ENCODE results near the gene OTUB1. TPM values are rescaled to one million over a fixed set of nuclear protein-coding genes. Genes with fewer than 3 reads are reported as not detected.
A peak's percentile ranks its signal among the peaks of the same experiment; 100 is the strongest.

OTUB1 gene
- polyA plus RNA-seq, 5 donors = 72.3 to 105 (median 81.2) TPM

DNA sequence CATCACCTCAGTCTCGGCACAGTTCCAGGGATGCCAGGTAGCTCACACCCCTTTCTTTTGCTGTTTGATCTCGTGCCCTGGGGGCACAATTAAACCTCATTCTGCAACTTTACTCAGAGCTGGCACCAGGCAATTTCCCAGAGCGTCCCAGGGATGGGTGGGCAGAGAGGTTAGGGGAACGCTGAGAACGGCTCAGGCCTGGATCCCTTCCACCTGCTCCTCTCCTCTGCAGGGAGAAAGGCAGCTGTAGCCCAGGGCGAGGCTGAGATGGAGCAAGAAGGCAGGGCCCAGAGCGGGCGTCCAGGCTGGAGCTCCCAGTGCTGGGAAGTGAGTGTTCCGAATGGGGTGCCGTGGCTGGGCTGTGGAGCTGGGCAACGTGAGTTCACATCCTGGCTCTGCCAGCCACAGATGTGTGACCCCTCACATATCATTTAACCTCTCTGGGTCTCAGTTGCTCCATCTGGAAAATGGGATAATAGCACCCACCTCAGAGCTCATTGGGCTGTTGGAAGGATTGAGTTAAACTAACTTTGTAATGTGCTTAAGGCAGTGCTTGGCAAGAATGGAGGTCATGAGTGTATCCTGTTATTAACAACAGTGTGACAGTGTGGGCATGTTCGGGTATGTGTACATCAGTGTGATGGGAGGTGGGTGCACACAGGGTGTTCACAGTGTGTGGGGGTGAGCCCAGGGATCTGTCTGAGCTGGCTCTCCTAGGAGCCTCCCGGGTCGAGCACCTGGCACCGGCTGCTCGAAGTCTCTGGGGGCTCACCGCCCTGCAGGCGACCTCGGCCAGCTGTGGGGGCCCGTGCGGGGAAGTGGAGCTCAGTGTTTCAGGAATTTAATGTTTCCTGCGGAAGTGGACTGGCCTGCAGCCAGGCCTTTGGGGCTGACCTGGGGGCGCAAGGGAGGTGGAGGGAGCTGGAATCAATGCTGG, 15.5 kb downstream of the OTUB1 start:
- peak in 1 of 2 donors; percentile 52 for DNase-seq

DNA sequence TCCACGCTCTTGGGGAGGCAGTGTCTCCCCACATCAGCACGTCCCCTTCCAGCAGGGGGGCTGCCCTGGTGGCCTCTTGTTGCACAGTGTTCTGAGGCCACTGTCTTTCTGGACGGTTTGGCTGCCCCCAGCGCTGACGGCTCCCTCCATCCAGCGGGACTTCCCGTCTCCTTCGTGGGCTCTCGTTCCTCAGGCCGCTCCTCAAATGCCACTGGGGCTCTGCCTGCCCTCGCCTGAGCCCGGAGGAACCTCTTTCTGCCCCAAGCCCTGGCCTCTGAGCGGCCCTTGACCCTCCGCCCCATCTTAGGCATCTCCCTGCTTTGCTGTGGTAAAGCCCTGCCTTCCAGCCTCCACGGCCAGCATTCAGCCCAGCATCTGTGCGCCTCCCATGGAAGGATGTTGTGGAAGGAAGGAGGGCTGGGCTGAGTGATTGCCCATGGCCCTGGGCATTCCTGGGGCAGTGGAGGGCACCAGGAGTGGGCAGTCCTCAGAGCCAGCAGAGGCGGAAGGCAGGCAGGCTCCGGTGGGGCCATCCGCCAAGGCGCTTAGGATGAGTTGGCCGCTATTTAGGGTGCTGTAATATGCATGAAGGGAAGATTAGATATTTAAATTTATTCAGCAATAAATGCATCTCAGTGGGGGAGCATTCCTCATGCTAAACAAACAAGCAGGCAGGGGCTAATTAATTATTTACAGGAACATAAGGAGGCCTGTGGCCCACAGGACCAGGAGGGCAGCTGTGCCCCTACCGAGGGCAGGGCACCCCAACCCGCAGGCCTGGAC, 17.8 kb downstream of the OTUB1 start:
- no peak for DNase-seq

DNA sequence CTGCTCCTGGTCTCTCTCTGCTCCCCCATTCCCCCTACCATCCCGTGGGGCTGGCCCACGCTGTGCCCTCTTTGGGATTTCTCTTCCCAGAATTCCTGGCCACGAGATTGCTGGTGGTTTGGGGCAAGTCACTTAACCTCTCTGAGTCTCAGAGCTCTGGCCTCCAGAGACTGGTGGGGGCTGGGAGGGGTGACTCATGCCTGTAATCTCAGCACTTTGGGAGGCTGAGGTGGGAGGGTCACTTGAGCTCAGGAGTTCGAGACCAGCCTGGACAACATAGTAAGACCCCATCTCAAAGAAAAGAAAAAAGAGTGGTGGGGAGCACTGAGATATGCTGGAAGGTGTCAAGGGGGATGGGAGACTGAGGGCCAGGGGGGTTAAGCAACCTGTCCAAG, 18.3 kb downstream of the OTUB1 start:
- no peak for DNase-seq

DNA sequence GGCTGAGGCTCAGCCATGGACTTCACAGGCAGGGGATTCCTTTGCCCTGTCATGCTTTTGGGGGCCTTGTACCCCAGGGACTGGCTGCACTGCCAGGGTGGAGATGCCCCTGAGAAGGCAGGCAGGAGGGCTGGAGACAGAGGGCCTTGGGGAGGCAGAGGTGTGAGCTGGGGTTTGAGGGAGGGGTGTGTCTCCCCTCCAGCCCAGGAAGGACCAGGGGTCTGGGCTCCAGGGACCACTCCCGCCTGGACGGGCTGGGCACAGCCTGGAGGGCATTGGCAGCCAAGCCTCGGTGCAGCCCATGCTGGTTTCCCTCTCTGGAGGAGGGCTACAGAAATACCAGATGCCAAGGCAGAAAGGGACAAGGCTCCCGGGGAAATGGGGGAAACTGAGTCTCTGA, 19.5 kb downstream of the OTUB1 start:
- no peak for DNase-seq

DNA sequence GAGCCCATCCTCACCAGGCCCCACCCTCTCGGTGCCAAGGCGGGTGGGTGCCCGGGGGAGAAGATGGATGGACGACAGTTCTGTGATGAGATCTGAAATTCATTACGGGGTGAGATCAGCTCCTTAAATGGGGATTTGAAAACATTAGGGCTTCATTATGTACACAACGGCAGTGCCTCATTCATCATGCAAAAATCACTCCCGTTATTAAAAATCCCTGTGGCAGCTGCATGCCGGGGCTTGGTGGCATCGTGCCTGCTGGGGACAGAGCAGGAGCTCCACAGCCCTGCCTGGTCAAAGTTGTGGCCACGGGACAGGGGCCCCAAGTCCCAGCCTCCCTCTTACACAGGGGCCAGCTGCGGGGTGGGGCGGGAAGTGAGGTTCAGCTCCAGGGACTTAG, 20.2 kb downstream of the OTUB1 start:
- no peak for DNase-seq

DNA sequence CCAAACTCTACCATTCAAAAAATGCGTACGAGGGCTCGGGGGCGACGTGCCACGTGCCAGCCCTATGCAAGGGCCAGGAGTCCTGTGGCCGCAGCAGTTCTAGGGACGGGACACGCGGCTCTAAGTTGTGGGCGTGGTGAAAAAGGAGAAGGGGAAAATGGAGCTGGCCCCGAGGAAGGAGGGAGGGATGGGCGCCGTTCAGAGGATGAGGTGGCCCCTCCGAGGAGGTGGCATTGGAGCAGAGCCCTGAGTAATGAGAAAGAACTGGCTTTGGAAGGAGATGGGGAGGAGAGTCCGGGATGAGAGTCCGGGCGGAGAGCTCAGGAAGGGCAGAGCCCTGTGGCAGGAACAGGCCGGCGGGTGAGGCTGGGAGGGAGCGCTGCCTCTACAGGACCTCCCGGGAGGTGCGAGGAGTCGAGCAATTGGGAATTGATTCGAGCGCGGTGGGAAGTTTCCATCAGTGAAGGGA, 21.0 kb downstream of the OTUB1 start:
- no peak for DNase-seq

DNA sequence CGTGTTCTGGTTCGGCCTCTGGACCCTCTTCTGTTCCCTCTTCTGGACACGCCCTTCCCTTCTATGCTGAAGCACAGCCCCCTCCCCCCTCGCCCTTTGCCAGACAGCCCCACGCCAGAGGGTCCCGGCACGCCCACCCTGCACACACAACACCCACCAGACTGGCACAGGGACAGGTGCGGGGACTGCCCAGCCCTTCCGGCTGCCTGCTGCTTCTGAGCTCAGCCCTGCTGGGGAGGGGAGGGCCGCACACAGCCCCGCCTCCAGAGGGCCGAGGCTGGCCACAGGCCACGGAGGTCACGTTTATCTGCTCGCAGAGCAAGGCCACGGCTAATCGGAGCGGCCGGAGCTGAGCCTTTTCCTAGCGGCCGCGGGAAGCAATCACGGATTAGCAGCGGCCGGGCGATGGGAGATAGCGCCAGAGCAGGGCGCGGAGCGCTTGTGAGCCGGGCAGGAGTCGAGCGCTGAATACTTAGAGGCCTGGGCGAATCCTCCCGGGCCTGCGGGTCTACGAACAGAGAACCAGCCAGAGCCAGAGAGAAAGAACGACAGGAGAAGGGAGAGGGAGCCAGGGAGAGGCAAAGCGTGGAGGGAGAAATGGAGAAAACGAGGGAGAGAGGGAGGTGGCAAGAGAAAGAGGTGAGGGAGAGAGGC, 21.5 kb downstream of the OTUB1 start:
- DNase-seq = no peak

DNA sequence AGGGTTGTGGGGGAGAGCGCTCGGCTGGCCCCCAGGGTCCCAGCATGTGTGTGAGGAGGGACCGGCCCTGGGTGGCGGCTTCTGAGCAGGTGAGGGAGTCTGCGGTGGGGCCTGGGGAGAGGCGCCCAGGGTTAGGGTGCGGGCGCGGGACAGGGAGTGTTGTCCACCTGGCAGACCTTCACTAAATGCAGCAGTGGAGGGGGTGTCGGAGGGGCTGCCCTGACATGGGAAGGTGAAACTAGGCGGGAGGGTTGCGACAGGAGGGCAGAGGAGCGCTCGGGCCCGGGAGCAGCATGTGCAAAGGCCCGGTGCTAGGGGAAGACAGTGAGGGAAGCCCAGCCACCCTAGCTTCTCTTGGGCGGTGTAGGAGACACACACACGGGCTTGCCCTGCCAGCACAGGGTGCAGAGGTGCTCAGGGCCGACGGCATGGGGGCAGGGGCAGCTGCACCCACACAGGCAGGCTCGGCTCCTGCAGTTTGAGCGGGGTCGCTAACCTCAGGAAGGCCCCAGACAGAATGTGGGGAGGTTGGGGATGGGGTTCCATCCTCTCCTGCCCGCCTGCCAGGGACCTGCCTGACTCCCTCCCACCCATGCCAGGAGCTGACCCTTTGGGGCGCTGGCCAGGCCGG, 22.2 kb downstream of the OTUB1 start:
- DNase-seq = no peak

DNA sequence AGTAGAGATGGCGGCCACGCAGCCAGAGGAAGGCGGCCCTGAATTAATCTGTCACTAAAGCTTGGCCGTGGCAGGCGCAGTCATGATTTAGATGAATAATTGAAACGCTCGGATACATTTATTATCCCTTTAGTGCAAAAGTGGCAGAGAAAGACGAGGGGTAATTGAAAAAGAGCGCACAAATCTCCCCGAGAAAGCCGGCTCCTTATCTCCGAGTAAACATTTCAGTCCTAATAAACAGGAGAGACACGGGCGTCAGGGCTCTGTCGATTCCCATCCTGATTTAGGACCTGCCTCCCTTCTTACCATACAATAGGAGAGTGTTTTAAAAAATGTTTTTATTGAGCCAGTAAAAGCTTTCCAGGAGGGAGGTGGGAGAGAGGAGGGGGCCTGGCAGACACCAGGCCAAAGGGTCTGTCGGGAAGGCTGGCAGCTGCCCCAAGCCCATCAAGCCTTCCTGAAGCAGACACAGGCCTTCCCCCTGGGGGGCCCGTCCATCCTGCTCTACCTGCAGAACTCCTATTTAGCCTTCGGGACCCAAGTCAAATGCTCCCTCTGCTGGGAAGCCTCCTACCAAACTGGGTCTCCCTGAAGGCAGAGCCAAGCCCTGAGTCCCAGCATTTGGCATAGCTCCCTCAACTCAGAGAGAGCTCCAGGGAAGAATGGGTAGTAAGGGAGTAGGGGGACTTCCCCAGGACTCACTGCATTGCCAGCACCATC, 22.8 kb downstream of the OTUB1 start:
- DNase-seq = no peak

- no peak for DNase-seq
These were observed 23.5 kb downstream of the OTUB1 start for GRCh38 chr11:64009710-64010109.

GRCh38 chr11:64010783-64011182, 24.5 kb downstream of the OTUB1 start:
- no peak for DNase-seq

DNA sequence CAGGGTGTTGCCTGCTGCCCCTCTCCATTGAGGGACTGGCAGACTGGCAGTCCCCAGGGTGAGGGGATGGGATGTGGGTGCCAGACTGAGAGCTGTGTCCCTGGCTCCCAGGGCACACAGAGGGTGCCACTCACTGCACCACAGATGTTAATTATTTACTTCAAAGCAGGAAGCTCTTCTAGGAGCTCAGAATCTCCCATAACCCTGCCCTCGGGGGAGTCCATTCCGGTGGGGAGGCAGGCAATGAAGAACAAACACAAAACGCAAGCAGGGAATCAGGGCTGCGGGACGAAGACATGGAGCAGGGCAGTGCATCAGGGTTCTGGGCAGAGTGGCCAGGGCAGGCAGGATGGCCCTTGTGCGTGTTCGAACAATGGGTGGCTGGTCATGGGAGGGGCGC, 25.1 kb downstream of the OTUB1 start:
- DNase-seq = no peak

GRCh38 chr11:64013141-64013896, 27.1 kb downstream of the OTUB1 start:
- DNase-seq = no peak

GRCh38 chr11:64014356-64014755, 28.1 kb downstream of the OTUB1 start:
- no peak for DNase-seq

DNA sequence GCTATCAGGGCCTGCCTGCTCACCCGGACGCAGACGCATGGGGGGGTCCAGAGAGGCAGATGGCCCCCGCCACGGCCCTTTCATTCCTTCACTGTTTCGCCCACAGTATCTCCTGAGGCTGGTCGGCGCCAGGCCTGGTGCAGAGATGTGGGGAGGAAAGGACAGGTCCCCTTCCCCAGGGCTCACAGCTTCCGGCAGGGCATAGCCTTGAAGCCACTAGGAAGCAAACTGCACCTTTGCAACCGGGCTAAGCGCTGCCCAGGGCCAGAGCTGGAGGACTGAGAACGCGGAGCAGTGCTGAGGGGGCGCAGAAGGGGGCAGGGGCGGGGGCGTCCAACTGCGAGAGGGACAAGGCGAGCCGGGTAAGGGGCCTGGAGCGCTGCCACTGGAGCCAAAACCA, 29.3 kb downstream of the OTUB1 start:
- no peak for DNase-seq

GRCh38 chr11:64015935-64016845, 30.0 kb downstream of the OTUB1 start:
- DNase-seq = no peak

GRCh38 chr11:64017945-64018224, 31.6 kb downstream of the OTUB1 start:
- no peak for DNase-seq

GRCh38 chr11:64018310-64018709, 32.1 kb downstream of the OTUB1 start:
- DNase-seq = no peak
